ENCODE results near the gene C11orf21. TPM values are rescaled to one million over a fixed set of nuclear protein-coding genes. Genes with fewer than 3 reads are reported as not detected.

Gene C11orf21
- total and polyA plus RNA-seq, 9 of the 15 experiments (the other 6 are each of a cell fraction or from before 2014, with no cell fraction given), result 0.10 to 2.6 (median 2.0) TPM

Small RNA genes within 50 kb of the gene (small RNA-seq; reads per million reads assigned to genes)
- not detected for gene RNU6-878P

Other genes with a start within 250 kb of the C11orf21 start
Only the 7 nearest of the 9 such genes appear.
- gene INS, start 140.7 kb downstream of the C11orf21 start, total RNA-seq (2014; rRNA removed), result not detected in 2 replicates
- gene INS, start 140.7 kb downstream of the C11orf21 start, total RNA-seq (2014; rRNA removed; fragmentation: Illumina TruSeq; extraction: Trizol), result not detected in 2 replicates
- not detected in 2 replicates for gene INS, start 140.7 kb downstream of the C11orf21 start, total RNA-seq (2015; rRNA removed; fragmentation: Illumina TruSeq; extraction: Trizol)
- not detected in 2 replicates for gene INS, start 140.7 kb downstream of the C11orf21 start, total RNA-seq (2021)
- not detected in 2 replicates for gene INS, start 140.7 kb downstream of the C11orf21 start, polyA plus RNA-seq (2011; rRNA removed)
- not detected in 2 replicates for gene INS, start 140.7 kb downstream of the C11orf21 start, polyA plus RNA-seq (2014; fragmentation: Illumina TruSeq; extraction: Trizol)
- not detected for gene INS, start 140.7 kb downstream of the C11orf21 start, polyA plus RNA-seq (2014; fragmentation: Nextera tagmentation; extraction: Ambion mirVana)
- gene INS, start 140.7 kb downstream of the C11orf21 start, polyA plus RNA-seq (2014; rRNA removed), result not detected in 2 replicates
- gene TH, start 130.1 kb downstream of the C11orf21 start, total RNA-seq (2014; rRNA removed), result not detected in 2 replicates
- not detected in 2 replicates for gene TH, start 130.1 kb downstream of the C11orf21 start, total RNA-seq (2014; rRNA removed; fragmentation: Illumina TruSeq; extraction: Trizol)
- not detected in 2 replicates for gene TH, start 130.1 kb downstream of the C11orf21 start, total RNA-seq (2015; rRNA removed; fragmentation: Illumina TruSeq; extraction: Trizol)
- gene TH, start 130.1 kb downstream of the C11orf21 start, total RNA-seq (2021), result not detected in 2 replicates
- not detected in 2 replicates for gene TH, start 130.1 kb downstream of the C11orf21 start, polyA plus RNA-seq (2011; rRNA removed)
- not detected in 2 replicates for gene TH, start 130.1 kb downstream of the C11orf21 start, polyA plus RNA-seq (2014; fragmentation: Illumina TruSeq; extraction: Trizol)
- not detected for gene TH, start 130.1 kb downstream of the C11orf21 start, polyA plus RNA-seq (2014; fragmentation: Nextera tagmentation; extraction: Ambion mirVana)
- gene TH, start 130.1 kb downstream of the C11orf21 start, polyA plus RNA-seq (2014; rRNA removed), result not detected in 2 replicates
- 1.4 and 1.7 TPM in 2 replicates for gene ASCL2, start 31.3 kb downstream of the C11orf21 start, total RNA-seq (2014; rRNA removed)
- gene ASCL2, start 31.3 kb downstream of the C11orf21 start, total RNA-seq (2014; rRNA removed; fragmentation: Illumina TruSeq; extraction: Trizol), result 0.11 TPM in 1 of 2 replicates, not detected in the other
- 0.36 and 0.53 TPM in 2 replicates for gene ASCL2, start 31.3 kb downstream of the C11orf21 start, total RNA-seq (2015; rRNA removed; fragmentation: Illumina TruSeq; extraction: Trizol)
- 1.1 and 1.2 TPM in 2 replicates for gene ASCL2, start 31.3 kb downstream of the C11orf21 start, total RNA-seq (2021)
- 0.07 and 0.15 TPM in 2 replicates for gene ASCL2, start 31.3 kb downstream of the C11orf21 start, polyA plus RNA-seq (2011; rRNA removed)
- gene ASCL2, start 31.3 kb downstream of the C11orf21 start, polyA plus RNA-seq (2014; fragmentation: Illumina TruSeq; extraction: Trizol), result 0.12 and 0.26 TPM in 2 replicates
- gene ASCL2, start 31.3 kb downstream of the C11orf21 start, polyA plus RNA-seq (2014; fragmentation: Nextera tagmentation; extraction: Ambion mirVana), result not detected
- gene ASCL2, start 31.3 kb downstream of the C11orf21 start, polyA plus RNA-seq (2014; rRNA removed), result 0.76 and 1.4 TPM in 2 replicates
- 3.0 and 3.4 TPM in 2 replicates for gene TSPAN32, start 95 bp upstream of the C11orf21 start, total RNA-seq (2014; rRNA removed)
- 0.86 and 1.4 TPM in 2 replicates for gene TSPAN32, start 95 bp upstream of the C11orf21 start, total RNA-seq (2014; rRNA removed; fragmentation: Illumina TruSeq; extraction: Trizol)
- 2.6 TPM in 2 replicates for gene TSPAN32, start 95 bp upstream of the C11orf21 start, total RNA-seq (2015; rRNA removed; fragmentation: Illumina TruSeq; extraction: Trizol)
- gene TSPAN32, start 95 bp upstream of the C11orf21 start, total RNA-seq (2021), result 4.8 and 5.9 TPM in 2 replicates
- gene TSPAN32, start 95 bp upstream of the C11orf21 start, polyA plus RNA-seq (2011; rRNA removed), result 4.2 and 9.4 TPM in 2 replicates
- 0.79 and 2.8 TPM in 2 replicates for gene TSPAN32, start 95 bp upstream of the C11orf21 start, polyA plus RNA-seq (2014; fragmentation: Illumina TruSeq; extraction: Trizol)
- under 1 TPM; 0.21 to 0.57 TPM for gene TSPAN32, start 95 bp upstream of the C11orf21 start, polyA plus RNA-seq (2014; fragmentation: Nextera tagmentation; extraction: Ambion mirVana)
- 3.3 and 7.3 TPM in 2 replicates for gene TSPAN32, start 95 bp upstream of the C11orf21 start, polyA plus RNA-seq (2014; rRNA removed)
- 43.3 and 67.2 TPM in 2 replicates for gene CD81, start 75.4 kb upstream of the C11orf21 start, total RNA-seq (2014; rRNA removed)
- gene CD81, start 75.4 kb upstream of the C11orf21 start, total RNA-seq (2014; rRNA removed; fragmentation: Illumina TruSeq; extraction: Trizol), result 37.4 and 60.2 TPM in 2 replicates
- 61.7 and 64.8 TPM in 2 replicates for gene CD81, start 75.4 kb upstream of the C11orf21 start, total RNA-seq (2015; rRNA removed; fragmentation: Illumina TruSeq; extraction: Trizol)
- gene CD81, start 75.4 kb upstream of the C11orf21 start, total RNA-seq (2021), result 181 and 189 TPM in 2 replicates
- 76.9 and 103 TPM in 2 replicates for gene CD81, start 75.4 kb upstream of the C11orf21 start, polyA plus RNA-seq (2011; rRNA removed)
- 163 and 169 TPM in 2 replicates for gene CD81, start 75.4 kb upstream of the C11orf21 start, polyA plus RNA-seq (2014; fragmentation: Illumina TruSeq; extraction: Trizol)
- gene CD81, start 75.4 kb upstream of the C11orf21 start, polyA plus RNA-seq (2014; fragmentation: Nextera tagmentation; extraction: Ambion mirVana), result 1 to 10 TPM; 2.4 to 7.0 TPM
- 105 and 114 TPM in 2 replicates for gene CD81, start 75.4 kb upstream of the C11orf21 start, polyA plus RNA-seq (2014; rRNA removed)
- gene TSSC4, start 98.8 kb upstream of the C11orf21 start, total RNA-seq (2014; rRNA removed), result 53.4 and 63.9 TPM in 2 replicates
- gene TSSC4, start 98.8 kb upstream of the C11orf21 start, total RNA-seq (2014; rRNA removed; fragmentation: Illumina TruSeq; extraction: Trizol), result 3.7 and 4.7 TPM in 2 replicates
- gene TSSC4, start 98.8 kb upstream of the C11orf21 start, total RNA-seq (2015; rRNA removed; fragmentation: Illumina TruSeq; extraction: Trizol), result 35.3 and 35.5 TPM in 2 replicates
- gene TSSC4, start 98.8 kb upstream of the C11orf21 start, total RNA-seq (2021), result 49.0 and 54.2 TPM in 2 replicates
- gene TSSC4, start 98.8 kb upstream of the C11orf21 start, polyA plus RNA-seq (2011; rRNA removed), result 11.0 and 16.2 TPM in 2 replicates
- gene TSSC4, start 98.8 kb upstream of the C11orf21 start, polyA plus RNA-seq (2014; fragmentation: Illumina TruSeq; extraction: Trizol), result 6.2 and 22.8 TPM in 2 replicates
- 1 to 10 TPM in 1 of 2 experiments, under 1 TPM in 1; 0.41 to 2.8 TPM for gene TSSC4, start 98.8 kb upstream of the C11orf21 start, polyA plus RNA-seq (2014; fragmentation: Nextera tagmentation; extraction: Ambion mirVana)
- gene TSSC4, start 98.8 kb upstream of the C11orf21 start, polyA plus RNA-seq (2014; rRNA removed), result 29.1 and 32.5 TPM in 2 replicates
- gene TRPM5, start 142.6 kb upstream of the C11orf21 start, total RNA-seq (2014; rRNA removed), result not detected in 2 replicates
- not detected in 2 replicates for gene TRPM5, start 142.6 kb upstream of the C11orf21 start, total RNA-seq (2014; rRNA removed; fragmentation: Illumina TruSeq; extraction: Trizol)
- not detected in 2 replicates for gene TRPM5, start 142.6 kb upstream of the C11orf21 start, total RNA-seq (2015; rRNA removed; fragmentation: Illumina TruSeq; extraction: Trizol)
- gene TRPM5, start 142.6 kb upstream of the C11orf21 start, total RNA-seq (2021), result not detected in 2 replicates
- not detected in 2 replicates for gene TRPM5, start 142.6 kb upstream of the C11orf21 start, polyA plus RNA-seq (2011; rRNA removed)
- not detected in 2 replicates for gene TRPM5, start 142.6 kb upstream of the C11orf21 start, polyA plus RNA-seq (2014; fragmentation: Illumina TruSeq; extraction: Trizol)
- gene TRPM5, start 142.6 kb upstream of the C11orf21 start, polyA plus RNA-seq (2014; fragmentation: Nextera tagmentation; extraction: Ambion mirVana), result not detected
- not detected in 2 replicates for gene TRPM5, start 142.6 kb upstream of the C11orf21 start, polyA plus RNA-seq (2014; rRNA removed)

All from K562 (cell line).